T1000 (cell line): Measurements from ENCODE around the gene SLC9B2.
"Not testable (repeated sequence)": the region's sequence is repeated elsewhere in the genome, so short reads cannot be mapped to it uniquely, and the experiment has no call there.

ENCODE experiments used
- DNase-seq: peaks from one replicate; lab custom pipeline; 2025; ENCODE audit warnings: mixed read lengths; lab: John Stamatoyannopoulos, UW

The SLC9B2 gene

DNA sequence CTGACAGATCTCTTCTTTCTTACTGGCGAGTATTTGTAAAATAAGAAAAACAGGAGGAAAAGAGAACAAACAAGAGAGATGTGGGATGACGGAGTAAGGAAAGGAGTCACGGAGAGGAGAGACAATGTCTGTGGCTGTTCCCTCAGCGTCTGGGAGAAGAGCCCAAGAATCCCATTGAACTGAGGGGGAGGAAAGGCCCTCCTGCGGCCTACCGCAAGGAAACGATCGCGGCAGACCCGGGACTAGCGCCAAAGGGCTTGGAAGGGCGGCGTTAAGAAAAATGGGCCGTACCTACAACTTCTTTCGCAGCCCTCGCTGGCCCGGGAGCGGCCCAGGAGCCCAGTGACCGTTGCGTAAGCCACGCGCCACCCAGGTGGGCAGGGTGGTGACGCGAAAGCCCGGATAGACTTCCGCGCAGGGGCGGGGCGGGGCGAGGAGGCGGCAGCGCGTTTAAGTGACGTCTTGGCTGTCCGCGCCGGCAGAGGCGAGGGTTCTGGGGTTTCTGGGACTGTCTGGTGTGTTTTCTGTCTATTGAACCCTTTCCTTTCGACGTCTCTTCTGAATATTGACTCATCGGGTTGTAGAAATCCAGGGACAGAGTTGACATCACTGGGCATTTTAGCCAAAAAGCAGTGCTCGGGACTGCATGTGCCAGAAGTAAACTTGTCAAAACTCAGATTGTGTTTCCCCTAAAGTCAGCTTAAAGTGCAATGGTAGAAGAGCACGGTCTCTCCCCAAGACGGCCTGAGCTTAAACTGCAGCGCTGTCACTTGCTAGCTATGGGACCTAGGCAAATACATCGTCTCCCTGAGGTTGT lies 57.0 kb downstream of the SLC9B2 start, which contains the start of gene SLC9B1:
Gene SLC9B1, minus strand, starts transcription at position 398 of the 817 bp plus-strand sequence. CDS start 27,994 bp downstream, outside the sequence.
- DNase-seq = peak; percentile 92

- DNase-seq = no peak
Observed at GRCh38 chr4:103018391-103019307, 57.9 kb downstream of the SLC9B2 start.

DNA sequence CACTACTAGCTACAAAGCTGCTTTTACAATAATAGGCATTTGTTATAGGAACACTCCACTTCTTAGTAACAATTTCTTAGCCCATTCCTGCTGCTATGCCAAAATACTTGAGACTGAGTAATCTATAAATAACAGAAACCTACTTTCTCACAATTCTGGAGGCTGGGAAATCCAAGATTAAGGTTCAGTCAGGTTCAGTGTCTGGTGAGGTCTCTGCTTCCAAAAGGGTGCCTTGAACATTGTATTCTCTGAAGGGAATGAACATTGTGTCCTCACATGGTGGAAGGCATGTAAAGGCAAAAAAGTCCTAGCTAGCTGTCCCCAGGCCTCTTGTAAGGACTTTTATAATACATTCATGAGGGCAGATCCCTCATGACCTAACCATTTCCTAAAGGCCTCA lies 64.0 kb downstream of the SLC9B2 start:
- no peak for DNase-seq

DNA sequence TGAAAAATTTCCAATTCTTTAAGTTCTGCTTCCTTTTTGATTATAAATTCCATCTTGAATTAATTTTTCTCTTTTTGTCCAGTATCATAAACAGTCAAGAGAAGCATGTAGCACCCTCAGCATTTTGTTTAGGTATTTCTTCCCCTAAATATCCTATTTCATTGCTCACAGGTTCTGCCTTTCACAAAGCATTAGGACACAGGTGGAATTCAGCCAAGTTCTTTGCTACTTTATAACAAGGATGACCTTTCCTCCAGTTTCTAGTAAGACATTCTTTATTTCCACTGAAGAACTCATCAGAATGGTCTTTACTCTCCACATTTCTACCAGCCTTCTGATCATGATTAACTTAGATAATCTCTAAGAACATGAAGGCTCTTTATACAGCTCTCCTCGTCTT lies 64.5 kb downstream of the SLC9B2 start:
- DNase-seq = no peak

DNA sequence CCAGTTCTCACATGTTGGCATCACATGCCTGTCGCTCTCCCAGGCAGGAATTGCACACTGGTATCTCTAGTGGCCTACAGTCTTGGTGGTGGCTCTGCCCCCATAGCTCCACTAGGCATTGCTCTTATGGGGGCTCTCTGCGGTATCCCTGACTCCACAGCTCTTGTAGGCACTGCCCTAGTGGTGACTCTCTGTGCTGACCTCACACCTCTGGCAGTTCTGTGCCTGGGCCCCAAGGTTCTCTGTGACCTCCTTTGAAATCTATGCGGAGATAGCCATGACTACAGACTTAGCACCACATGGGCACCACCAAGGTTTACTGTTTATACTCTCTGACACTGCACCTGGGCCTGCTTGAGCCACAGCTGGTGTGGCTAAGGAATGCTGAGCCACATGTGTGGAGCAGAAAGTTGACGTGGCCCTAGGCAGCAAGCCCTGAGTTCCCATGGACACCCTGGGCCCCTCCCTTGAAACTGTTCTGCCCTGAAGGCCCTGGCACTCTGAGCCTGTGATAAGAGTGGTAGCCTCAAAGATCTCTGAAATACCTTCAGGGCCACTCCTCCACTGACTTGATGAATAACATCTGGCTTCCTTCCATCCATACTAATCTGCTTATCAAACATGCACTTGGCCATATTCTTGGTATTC lies 65.1 kb downstream of the SLC9B2 start:
- no peak for DNase-seq

GRCh38 chr4:103010804-103011203 lies 65.8 kb downstream of the SLC9B2 start:
- DNase-seq = no peak

DNA sequence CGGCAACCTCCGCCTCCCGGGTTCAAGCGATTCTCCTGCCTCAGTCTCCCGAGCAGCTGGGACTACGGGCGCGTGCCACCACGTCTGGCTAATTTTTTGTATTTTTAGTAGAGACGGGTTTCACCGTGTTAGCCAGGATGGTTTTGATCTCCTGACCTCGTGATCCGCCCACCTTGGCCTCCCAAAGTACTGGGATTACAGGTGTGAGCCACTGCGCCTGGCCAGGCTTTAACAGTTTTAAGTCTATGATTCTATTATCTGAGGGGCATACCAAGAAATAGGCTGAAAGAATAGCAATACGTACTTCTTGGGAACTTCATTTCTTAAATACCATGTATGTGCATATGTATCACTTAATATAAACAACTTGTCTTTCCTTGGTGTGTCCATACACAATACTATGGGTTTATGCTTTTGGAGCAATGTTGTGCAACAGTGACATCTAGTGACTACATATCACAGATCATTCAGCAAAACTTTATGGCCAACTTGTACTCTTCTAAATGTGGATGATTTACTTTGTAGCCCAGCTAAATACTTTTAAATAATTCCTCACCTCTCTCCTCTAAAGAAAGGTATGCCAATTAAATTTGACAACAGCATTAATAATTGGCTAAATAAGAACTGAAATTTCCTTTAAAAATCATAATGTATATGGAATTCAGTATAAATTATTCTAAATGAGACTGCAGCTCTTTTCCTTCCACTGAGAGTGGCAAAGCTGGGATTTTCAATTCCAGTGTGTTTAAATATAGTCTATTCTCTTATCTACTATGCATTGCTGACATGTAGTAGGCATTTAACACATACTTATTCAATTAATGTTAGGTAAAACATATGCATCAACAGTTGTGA lies 67.5 kb downstream of the SLC9B2 start:
- DNase-seq = no peak

GRCh38 chr4:103002551-103002950 lies 74.0 kb downstream of the SLC9B2 start:
- no peak for DNase-seq

DNA sequence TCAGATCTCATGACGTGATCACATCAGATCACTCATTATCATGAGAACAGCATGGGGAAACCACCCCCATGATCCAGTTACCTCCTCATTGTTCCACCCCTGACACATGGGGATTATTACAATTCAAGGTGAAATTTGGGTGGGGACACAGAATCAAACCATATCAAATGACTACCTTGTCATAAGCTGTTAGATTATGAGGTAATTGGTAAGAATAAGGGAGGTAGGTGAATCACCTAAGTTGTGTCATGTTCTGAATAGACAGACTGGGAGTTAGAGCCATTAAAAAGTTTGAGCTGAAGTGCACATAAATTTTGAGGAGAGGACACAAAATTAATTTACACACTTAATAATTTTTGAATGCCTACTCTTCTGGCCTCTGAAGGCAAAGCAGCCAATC lies 81.8 kb downstream of the SLC9B2 start:
- no peak for DNase-seq

GRCh38 chr4:102993985-102994384 lies 82.6 kb downstream of the SLC9B2 start:
- DNase-seq = not testable (repeated sequence)

GRCh38 chr4:102988429-102989020 lies 88.0 kb downstream of the SLC9B2 start:
- no peak for DNase-seq

- no peak for DNase-seq
Observed at GRCh38 chr4:102981005-102981404, 95.6 kb downstream of the SLC9B2 start.
